BJ (cell line): ENCODE measurements around the gene AFG1L. TPM values are rescaled to one million over a fixed set of nuclear protein-coding genes. Genes with fewer than 3 reads are reported as not detected.

Experiments used
- CTCF ChIA-PET: fragments of 350-600 bp; formaldehyde crosslinking; extraction: SDS; loops from one replicate; lab custom pipeline; 2021; ENCODE audit warnings: antibody characterized with exemption, inconsistent platforms; lab: Yijun Ruan, JAX
- POLR2A ChIA-PET: fragments of 300-600 bp; sonication (Branson Sonifier 250); formaldehyde crosslinking; extraction: SDS; loops from one replicate; lab custom pipeline; 2021; ENCODE audit warnings: antibody characterized with exemption; lab: Charles Lee
- DNase-seq: peaks from one replicate; pipeline ENCODE4 v3.0.0-alpha.2; 2011; ENCODE audit warnings: low read depth
- H3K27me3 ChIP-seq: 2 replicates; pipeline ENCODE4 v1.6.0; 2011; ENCODE audit warnings: low read length; ENCODE audit not compliant: control insufficient read depth, insufficient read depth
- H3K36me3 ChIP-seq: 2 replicates; pipeline ENCODE4 v1.5.1; 2011; ENCODE audit warnings: low read length; ENCODE audit not compliant: control insufficient read depth, insufficient read depth
- H3K4me3 ChIP-seq: 2 replicates; pipeline ENCODE4 v1.5.1; 2011; ENCODE audit warnings: low read depth, mild to moderate bottlenecking, control low read depth, low read length
- polyA plus RNA-seq: library from polyadenylated mRNA; depleted of rRNA; stranded (reverse); fragments of >200 nt; gene quantifications from 2 replicates; pipeline ENCODE4 v1.2.3, GENCODE V29; 2011
- TF ChIP-seq, protein P1 (sequence below): IDR thresholded peaks from 2 replicates; pipeline ENCODE4 v1.5.1; 2011; ENCODE audit warnings: low read depth, mild to moderate bottlenecking, control low read depth, inconsistent platforms, low read length, moderate library complexity; ENCODE audit not compliant: insufficient read depth

Gene AFG1L
- polyA plus RNA-seq, 1 experiment = 1.7 TPM

DNA sequence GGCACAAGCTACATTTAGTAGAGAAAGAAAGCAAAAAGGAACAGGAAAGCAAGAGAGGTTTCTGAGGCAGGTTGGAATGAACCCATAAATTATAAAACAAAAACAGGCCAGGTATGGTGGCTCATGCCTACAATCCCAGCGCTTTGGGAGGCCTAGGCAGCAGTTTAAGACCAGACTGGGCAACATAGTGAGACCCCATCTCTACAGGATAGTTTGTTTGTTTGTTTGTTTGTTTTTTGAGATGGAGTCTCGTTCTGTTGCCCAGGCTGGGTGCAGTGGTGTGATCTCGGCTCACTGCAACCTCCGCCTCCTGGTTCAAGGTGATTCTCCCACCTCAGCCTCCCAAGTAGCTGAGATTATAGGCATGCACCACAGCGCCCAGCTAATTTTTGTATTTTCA is 49.0 kb downstream of the AFG1L start:
- H3K27me3 ChIP-seq = no peaks in the 10 kb centered on the region
- ChIA-PET CTCF (no interaction called here), POLR2A (no interaction called here)
- 0 out of 2 replicates have a peak, but pooled peaks cover 1% of the 10 kb centered on the region for H3K36me3 ChIP-seq
- TF ChIP-seq, protein P1, sequence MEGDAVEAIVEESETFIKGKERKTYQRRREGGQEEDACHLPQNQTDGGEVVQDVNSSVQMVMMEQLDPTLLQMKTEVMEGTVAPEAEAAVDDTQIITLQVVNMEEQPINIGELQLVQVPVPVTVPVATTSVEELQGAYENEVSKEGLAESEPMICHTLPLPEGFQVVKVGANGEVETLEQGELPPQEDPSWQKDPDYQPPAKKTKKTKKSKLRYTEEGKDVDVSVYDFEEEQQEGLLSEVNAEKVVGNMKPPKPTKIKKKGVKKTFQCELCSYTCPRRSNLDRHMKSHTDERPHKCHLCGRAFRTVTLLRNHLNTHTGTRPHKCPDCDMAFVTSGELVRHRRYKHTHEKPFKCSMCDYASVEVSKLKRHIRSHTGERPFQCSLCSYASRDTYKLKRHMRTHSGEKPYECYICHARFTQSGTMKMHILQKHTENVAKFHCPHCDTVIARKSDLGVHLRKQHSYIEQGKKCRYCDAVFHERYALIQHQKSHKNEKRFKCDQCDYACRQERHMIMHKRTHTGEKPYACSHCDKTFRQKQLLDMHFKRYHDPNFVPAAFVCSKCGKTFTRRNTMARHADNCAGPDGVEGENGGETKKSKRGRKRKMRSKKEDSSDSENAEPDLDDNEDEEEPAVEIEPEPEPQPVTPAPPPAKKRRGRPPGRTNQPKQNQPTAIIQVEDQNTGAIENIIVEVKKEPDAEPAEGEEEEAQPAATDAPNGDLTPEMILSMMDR = no peak
- no peak overlapping the region for H3K4me3 ChIP-seq
- DNase-seq = no peak

DNA sequence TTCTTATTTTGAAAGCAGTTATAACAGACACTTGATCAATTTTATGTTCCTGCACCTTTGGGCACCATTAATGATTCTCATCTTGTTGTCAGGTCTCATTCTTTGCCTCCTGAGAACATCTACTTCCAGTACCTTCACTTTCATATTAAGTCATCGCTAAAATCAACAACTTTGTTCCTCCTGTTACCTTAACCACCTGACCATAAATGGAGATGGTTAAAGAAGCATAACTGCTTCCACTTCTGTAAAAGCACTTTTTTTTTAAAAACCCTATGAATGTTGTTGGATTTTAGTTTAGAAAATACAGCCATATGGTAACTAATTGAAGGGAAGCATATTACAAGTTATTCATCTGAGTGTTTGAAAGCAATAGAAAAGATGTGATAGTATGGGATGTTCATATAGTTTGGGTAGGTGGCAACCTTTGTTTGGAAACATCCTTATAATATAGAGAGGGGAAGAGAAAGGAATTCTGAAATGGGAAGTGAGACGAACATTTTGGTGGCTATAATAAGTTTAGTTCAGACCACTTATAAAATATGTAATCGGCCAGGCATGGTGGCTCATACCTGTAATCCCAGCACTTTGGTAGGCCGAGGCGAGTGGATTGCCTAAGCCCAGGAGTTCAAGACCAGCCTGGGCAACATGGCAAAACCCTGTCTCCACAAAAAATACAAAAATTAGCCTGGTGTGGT is 53.9 kb downstream of the AFG1L start:
- TF ChIP-seq, protein P1 = no peak
- POLR2A ChIA-PET = no interaction called here
- Histone ChIP-seq H3K36me3 (no peaks in the 10 kb centered on the region), H3K4me3 (no peak overlapping the region), H3K27me3 (no peaks in the 10 kb centered on the region)
- DNase-seq = no peak
- CTCF ChIA-PET = no interaction called here

DNA sequence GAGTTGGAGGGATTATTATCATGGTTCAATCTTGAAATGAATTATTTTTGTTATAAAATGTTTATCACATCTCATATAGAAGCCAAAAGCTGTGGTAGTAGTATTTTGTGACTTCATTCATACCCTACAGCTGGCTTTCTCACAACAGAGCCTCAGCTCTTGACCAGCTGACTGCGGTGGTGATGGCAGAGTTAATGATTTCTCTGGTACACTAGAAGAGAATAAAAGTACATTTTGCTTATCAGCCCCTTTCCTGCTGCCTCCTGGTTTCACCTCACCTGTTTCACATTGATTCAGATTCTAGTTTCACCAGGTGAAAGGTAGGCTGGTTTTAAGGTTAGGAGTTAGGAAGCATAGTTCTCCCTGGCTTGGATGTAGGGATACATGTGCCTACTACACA is 55.7 kb downstream of the AFG1L start:
- TF ChIP-seq, protein P1 = no peak
- POLR2A ChIA-PET = no interaction called here
- Histone ChIP-seq H3K27me3 (no peaks in the 10 kb centered on the region), H3K36me3 (no peaks in the 10 kb centered on the region), H3K4me3 (no peak overlapping the region)
- CTCF ChIA-PET = no interaction called here
- no peak for DNase-seq

DNA sequence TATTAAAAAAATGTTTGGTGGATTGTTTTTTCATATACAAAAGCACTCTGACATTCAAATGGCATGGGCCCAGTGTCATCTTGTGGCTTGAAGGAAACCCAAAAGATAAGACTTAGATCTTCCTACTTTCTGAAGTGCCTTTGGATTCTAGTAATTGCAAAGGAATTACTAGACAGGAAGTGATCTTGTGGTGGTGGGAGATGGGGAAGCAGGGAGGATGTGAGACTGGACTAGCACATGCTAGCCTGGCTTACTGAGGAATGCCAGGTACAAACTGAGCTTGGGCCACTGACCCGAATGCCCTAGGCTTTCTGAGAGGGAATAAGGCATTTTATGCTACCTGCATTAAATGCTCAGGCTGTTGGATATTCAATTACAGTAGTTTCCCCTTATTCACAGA is 59.0 kb downstream of the AFG1L start:
- TF ChIP-seq, protein P1 = no peak
- Histone ChIP-seq H3K4me3 (no peak overlapping the region), H3K36me3 (no peaks in the 10 kb centered on the region), H3K27me3 (no peaks in the 10 kb centered on the region)
- DNase-seq = no peak
- ChIA-PET POLR2A (no interaction called here), CTCF (no interaction called here)

DNA sequence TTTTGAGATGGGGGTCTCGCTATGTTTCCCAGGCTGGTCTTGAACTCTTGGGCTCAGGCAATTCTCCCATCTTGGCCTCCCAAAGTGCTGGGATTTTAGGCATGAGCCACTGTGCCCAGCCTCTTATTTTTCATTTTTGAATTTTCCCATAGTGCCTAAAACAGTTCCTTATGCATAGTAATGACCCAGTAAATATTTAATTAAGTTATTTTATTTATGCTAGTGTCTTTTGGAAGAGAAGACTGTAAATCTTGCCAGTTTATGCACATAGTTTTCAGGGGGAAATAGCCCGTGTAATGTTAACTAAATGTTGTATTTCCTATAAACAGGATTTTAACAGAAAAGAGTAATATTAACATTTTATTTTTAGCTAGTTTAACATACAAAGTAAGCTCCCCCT is 60.3 kb downstream of the AFG1L start:
- DNase-seq = no peak
- no peak overlapping the region for H3K4me3 ChIP-seq
- TF ChIP-seq, protein P1 = no peak
- no peaks in the 10 kb centered on the region for H3K36me3 ChIP-seq
- POLR2A ChIA-PET = no interaction called here
- no peaks in the 10 kb centered on the region for H3K27me3 ChIP-seq
- CTCF ChIA-PET = no interaction called here
